Activated CD4-positive, alpha-beta T cell treated with anti-CD3 and anti-CD28 coated beads for 4 hours (primary cell): Measurements from ENCODE around the gene IQCK.

Experiments
- DNase-seq, 2 donors: peaks; one replicate each; pipeline ENCODE4 v3.0.0-alpha.2; 2020

Gene IQCK

GRCh38 chr16:19722269-19722952, 4.3 kb downstream of the IQCK start:
- DNase-seq, result no peak

DNA sequence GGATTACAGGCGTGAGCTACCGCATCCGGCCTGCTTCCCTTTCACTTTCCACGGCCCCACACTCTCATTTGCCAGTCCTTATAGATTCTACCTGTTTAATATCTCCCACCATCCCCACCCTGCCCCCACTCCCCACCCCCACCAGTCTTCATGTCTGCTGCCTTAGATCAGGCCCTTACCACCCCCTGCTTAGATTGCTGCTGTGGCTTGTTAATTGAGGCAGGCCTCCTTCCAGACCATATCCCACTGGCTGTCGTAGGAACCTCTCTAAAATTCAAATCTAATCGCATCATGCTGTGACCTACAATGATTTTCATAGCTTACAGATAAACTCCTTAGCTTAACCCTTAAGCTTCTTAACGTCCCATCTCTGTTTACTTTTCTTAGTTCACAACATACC, 4.9 kb downstream of the IQCK start:
- DNase-seq, result no peak

- DNase-seq, result no peak
These were observed 10.5 kb downstream of the IQCK start for GRCh38 chr16:19728636-19728965.

DNA sequence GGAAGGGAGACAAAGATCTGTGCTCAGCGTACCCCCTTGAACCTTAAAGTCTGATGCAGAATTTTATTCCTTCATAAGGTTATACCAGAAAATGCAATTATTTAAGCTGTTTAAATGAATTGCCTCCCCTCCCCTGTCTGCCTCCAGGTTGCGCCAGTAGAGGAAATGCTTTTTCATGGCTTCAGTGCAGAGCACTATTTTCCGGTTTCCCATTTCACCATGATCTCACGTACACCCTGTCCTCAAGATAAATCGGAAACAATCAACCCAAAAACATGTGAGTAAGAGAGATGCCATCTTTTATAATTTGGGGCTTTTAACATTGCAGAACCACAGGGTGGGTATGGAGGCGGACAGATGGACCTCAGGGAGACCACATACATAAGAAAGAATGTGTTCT, 15.5 kb downstream of the IQCK start:
- no peak for DNase-seq

DNA sequence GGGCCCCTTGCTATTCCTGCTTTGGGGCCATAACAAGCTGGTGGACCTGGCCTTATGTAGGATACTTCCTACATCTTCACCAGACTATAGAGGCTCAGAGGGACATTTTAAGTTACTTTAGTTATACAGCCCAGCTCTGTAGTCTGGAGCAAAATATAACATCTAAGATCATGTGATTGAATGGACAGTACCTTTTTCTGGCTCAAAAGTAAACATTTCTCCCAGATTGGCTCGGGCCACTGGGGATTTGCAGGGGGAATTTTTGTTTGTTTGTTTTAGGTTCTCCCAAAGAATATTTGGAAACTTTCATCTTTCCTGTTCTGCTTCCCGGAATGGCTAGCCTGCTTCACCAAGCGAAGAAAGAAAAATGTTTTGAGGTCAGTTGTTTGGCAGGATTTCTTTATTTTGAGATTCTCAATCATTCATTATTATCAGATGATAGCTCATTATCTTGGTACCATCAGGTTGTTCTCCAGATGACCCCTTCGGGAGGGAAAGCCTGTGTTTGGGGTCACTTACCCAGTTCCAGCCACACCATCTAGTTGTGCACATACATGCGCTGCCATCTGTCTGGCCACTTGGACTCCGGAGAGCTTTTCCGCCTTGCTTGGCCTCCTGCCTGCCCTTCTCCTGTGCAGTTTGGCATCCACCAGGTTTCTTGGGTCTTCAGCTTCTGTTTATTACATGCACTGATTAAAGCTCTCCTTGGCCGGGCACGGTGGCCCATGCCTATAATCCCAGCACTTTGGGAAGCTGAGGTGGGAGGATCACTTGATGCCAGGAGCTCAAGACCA, 17.2 kb downstream of the IQCK start:
- no peak for DNase-seq

DNA sequence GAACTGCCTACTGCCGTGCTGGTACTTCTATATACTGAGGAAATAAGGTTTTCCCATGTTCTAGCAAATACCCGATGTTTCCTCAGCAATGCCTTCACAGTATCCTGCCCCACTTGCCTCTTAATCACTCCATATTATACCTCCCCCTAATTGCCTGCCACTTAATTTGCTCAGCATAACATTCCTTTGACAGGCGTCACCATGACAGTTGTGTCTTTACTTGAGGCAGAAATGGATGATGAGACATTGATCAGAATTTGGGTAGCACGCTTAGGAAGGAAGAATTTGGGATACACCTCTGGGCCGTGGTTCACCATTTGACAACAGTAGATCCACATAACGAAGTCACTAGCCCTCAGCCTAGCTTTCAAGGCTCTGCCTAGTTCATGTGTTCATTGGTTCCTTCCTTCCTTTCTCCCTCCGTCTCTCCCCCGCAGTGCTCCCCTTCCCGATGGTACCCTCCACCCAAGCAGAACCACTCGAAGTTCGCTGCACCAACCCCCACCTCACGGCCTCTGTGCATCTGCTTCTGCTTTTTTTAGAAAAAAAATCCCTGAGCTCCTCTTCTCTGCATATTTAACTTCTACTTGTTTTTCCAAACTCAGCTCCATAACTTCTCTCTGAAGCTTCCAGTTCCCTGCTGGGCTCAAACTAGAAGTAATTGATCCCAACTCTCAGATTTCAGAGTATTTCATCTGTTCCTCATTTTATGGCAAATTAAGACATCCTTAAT, 19.4 kb downstream of the IQCK start:
- no peak for DNase-seq

- DNase-seq, result no peak
These were observed 23.3 kb downstream of the IQCK start for GRCh38 chr16:19741354-19741753.

GRCh38 chr16:19743816-19744159, 25.7 kb downstream of the IQCK start:
- no peak for DNase-seq

GRCh38 chr16:19744670-19745069, 26.6 kb downstream of the IQCK start:
- no peak for DNase-seq

- DNase-seq, result no peak
These were observed 27.4 kb downstream of the IQCK start for GRCh38 chr16:19745286-19746010.

GRCh38 chr16:19746561-19746960, 28.5 kb downstream of the IQCK start:
- DNase-seq, result no peak

DNA sequence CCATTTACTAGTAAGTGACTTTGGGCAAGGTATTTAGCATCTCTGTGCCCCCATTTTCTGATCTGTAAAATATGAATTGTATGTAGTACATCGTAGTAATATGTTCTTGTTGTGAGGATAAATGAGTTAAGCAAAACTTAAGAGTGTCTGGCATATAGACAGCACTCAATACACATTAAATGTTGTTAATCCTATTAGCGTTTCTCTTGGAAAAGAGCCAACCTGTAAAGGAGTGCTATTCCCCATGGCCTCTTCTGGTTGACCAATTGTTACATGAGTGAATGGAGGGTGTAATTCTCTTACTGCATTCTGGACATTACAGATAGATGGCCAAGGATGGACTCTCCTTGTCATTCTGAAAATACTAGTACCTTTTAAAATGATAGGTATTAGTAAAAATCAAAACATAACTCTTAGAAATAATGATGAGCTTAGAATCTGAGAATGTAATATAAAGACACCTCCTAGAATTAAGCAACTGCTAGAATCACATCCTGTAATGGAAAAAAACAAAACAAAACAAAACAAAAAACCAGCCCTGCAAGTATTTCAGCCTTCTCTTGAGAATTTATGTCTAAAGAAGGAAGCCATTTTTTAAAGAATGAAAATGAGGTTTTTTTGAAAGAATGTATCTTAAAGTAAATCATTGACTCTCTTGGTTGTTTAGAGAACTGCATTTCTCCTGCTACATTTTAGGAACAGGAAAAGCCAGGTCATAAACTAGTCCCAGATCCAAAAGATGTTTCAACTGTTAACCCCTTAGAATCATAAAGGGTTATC, 30.5 kb downstream of the IQCK start:
- DNase-seq, result no peak

DNA sequence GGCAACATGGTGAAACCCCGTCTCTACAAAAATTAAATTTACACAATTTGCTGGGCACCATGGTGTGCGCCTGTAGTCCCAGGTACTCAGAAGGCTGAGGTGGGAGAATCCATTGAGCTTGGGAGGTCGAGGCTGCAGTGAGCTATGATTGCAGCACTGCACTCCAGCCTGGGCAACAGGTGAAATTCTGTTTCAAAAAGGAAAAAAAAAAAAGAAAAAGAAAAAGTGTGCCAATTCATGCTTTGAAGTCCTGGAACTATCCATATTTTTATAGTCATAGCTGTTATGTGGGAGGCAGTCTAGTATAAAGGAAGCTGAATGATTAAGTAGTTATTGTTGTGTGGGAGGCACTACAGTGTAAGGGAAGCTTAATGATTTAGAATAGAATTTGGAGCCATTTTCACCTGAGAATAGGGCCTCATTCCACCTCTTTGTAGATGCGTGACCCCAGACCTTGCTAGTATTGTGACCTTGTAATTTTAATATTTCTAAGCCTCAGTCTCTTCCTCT, 31.6 kb downstream of the IQCK start:
- no peak for DNase-seq

DNA sequence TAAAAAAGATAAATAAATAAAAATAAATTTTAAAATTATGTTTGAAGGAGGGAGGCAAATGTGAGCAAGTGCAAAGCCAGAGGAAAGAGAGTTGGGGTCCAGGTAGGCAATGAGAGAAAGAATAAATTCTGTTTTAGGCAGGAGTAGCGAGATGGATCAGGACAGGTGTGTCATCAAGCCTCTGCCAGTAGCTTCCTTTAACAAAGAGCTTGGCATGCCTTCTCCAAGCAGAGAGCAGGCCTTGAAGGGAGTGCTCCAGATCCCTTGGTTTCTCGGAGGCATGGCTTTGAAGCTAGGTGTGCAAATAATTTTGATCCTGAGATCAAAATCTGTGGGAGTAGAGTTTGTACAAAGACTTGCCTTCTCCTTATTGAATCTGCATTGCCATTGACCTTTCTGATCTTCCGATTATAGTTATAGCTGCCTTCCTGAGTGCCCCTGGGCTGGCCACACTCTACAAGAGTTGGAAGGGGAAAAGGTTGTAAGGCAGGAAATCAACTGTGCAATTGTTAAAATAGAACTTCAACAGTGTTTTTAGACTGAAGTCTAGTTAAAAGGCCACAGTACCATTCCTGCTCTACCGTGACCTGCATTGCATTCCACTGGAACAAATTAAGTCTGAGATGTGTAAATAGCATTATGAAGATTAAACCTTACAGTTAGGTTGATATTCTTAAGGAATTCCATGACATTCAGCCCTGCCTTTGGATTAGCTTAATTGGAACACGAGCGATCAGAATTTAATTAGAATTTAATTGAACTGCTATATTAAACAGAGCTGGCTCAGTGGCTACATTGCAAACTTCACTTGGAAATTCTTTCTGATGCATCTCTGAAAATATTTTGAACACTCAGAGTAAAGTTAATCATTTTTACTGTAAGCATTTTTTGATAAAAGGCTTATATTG, 33.7 kb downstream of the IQCK start:
- DNase-seq, result no peak

DNA sequence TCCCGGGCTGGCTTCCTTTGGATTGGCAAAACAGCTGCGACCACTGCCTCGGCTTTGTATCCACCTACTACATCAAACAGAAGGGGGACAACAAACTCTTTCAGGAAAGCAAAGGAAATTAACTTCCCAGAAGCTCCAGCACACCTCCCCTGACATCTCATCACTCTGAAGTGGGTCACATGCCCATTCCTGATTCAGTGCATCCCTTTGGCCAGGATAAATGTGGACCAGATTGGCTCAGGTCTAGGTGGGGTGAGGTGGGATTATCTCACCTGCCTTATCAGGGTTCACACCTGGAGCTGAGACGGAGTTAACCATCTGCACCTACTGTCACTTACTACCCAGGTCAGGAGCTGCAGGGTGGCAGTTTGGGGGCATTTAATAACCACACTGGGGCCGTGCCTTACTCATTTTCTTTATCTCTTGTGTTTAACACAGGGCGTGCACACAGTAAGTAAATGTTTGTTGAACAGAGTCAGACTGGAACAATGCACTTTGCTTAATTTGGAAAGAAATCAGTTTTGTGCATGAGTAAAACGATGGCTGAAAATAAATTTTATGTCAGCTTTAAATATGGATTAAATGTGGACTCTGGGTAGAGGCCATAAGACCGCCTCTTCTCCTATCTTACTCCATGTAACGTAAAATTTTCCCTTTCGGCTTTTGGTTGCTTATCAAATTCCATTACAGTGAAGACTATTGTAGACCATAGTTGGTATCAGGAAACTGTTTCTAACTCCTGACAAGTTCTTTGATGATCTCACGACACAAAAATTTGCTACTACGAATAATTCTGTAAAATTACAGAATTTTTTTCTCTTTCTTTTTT, 36.0 kb downstream of the IQCK start:
- no peak for DNase-seq

DNA sequence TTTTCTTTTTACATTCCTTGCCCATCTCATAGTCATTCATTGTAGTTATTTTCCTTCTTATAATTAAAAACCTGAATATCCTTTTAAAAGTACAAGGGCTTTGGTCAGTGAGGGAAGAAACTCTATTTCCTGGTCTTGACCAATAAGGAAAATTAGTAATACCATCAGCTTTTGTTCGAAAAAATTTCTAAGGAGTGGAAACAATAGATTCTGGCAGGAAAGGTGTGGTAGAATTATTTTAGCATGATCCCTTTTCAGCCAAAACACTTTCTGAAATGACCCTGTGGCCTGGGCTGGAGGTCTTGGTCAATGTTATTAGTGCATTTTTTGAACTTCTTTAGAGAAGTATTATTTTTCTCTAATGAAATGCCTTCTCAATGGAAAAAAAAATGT, 36.6 kb downstream of the IQCK start:
- DNase-seq, result no peak

- no peak for DNase-seq
These were observed 37.2 kb downstream of the IQCK start for GRCh38 chr16:19755268-19755667.

GRCh38 chr16:19757026-19757425, 39.0 kb downstream of the IQCK start:
- no peak for DNase-seq

DNA sequence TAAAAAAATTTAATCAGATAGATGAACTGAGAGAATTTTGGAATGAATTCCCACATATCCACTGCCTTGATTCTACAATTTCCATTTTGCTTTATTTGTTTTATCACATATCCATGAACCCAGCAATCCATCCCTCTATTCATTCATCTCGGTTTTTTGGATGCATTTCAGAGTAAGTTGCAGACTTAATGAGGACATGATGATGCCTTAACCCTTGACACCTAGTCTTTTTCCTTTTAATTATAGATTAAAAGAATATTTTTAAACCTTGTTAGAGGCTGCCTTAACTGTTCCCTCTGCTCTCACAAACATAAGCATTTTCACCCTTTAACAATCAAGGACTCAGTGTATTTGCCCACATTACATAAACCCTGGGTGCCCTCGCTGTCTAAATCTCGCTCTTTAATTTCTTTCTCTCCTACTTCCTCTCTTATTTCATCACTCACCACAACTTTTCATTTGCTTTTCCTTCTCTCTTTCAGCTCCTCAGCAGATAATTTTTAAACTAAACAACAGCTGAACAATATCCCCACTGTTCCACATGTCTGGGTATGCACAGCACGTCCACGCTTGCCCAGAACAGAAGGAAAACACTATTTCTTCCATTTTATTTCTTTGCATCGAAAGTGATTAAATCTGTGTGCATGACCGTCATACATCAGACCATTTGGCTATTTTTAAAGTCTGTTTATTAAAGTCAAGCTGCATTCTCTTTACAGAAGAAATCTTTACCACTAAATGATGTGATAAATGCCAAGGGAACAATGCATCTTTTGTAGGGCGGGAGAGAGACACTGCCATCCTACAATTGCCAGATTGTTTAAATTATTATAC, 39.9 kb downstream of the IQCK start:
- DNase-seq, result no peak
